H1 (cell line): ENCODE measurements around the gene SAE1. TPM values are rescaled to one million over a fixed set of nuclear protein-coding genes. Genes with fewer than 3 reads are reported as not detected.

Experiments used
- E2F6 ChIP-seq: IDR thresholded peaks from 2 replicates; pipeline ENCODE4 v1.6.1; 2012; ENCODE audit warnings: inconsistent platforms
- polyA plus RNA-seq, 7 experiments: library from polyadenylated mRNA; depleted of rRNA in 3 of 7; stranded (reverse) in 5 of 7; unstranded in 2 of 7; fragments of >200 nt in 5 of 7; fragments of 200-250 nt in 2 of 7; gene quantifications; 1 replicate in 5 of 7; 2 replicates in 1 of 7; 4 replicates in 1 of 7; pipeline versions ENCODE4 v1.2.1 to v1.2.3, GENCODE V29; 2011 to 2013; ENCODE audit warnings: missing spikeins in 2 of 7, mixed read lengths in 2 of 7
- total RNA-seq: library from RNA; stranded (reverse); fragmentation: NEBNext Ultra II Directional; extraction: Animal tissue kit (Norgen Biotek cat#: 25700); gene quantifications from 2 replicates; pipeline ENCODE4 v1.2.1, GENCODE V29; 2021

The SAE1 gene
- total and polyA plus RNA-seq, 2 of the 8 experiments (the other 6 are each of a cell fraction or from before 2014, with no cell fraction given) = 213 to 268 TPM

- peak; percentile 38; the same call in 1 of the 2 replicates for TF ChIP-seq E2F6
These were observed 80.2 kb downstream of the SAE1 start (continued) for GRCh38 chr19:47210689-47211316.
